ENCODE measurements around the gene RSPO3.

- TF ChIP-seq, protein P1, sequence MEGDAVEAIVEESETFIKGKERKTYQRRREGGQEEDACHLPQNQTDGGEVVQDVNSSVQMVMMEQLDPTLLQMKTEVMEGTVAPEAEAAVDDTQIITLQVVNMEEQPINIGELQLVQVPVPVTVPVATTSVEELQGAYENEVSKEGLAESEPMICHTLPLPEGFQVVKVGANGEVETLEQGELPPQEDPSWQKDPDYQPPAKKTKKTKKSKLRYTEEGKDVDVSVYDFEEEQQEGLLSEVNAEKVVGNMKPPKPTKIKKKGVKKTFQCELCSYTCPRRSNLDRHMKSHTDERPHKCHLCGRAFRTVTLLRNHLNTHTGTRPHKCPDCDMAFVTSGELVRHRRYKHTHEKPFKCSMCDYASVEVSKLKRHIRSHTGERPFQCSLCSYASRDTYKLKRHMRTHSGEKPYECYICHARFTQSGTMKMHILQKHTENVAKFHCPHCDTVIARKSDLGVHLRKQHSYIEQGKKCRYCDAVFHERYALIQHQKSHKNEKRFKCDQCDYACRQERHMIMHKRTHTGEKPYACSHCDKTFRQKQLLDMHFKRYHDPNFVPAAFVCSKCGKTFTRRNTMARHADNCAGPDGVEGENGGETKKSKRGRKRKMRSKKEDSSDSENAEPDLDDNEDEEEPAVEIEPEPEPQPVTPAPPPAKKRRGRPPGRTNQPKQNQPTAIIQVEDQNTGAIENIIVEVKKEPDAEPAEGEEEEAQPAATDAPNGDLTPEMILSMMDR (IDR thresholded peaks at IDR 0.05), result no peak
- TF ChIP-seq SREBF2 (IDR thresholded peaks at IDR 0.05), result no peak
- TF ChIP-seq, protein P2, sequence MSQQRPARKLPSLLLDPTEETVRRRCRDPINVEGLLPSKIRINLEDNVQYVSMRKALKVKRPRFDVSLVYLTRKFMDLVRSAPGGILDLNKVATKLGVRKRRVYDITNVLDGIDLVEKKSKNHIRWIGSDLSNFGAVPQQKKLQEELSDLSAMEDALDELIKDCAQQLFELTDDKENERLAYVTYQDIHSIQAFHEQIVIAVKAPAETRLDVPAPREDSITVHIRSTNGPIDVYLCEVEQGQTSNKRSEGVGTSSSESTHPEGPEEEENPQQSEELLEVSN (IDR thresholded peaks at IDR 0.05; ENCODE audit: borderline replicate concordance, low read depth), result no peak
- no peak for TF ChIP-seq POLR2A (IDR thresholded peaks at IDR 0.05; ENCODE audit: low read length)
- TF ChIP-seq, protein P3, sequence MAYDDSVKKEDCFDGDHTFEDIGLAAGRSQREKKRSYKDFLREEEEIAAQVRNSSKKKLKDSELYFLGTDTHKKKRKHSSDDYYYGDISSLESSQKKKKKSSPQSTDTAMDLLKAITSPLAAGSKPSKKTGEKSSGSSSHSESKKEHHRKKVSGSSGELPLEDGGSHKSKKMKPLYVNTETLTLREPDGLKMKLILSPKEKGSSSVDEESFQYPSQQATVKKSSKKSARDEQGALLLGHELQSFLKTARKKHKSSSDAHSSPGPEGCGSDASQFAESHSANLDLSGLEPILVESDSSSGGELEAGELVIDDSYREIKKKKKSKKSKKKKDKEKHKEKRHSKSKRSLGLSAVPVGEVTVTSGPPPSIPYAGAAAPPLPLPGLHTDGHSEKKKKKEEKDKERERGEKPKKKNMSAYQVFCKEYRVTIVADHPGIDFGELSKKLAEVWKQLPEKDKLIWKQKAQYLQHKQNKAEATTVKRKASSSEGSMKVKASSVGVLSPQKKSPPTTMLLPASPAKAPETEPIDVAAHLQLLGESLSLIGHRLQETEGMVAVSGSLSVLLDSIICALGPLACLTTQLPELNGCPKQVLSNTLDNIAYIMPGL (CRISPR knock-in tag; IDR thresholded peaks at IDR 0.05; ENCODE audit: borderline replicate concordance), result no peak
- TF ChIP-seq, protein P4, sequence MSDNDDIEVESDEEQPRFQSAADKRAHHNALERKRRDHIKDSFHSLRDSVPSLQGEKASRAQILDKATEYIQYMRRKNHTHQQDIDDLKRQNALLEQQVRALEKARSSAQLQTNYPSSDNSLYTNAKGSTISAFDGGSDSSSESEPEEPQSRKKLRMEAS (IDR thresholded peaks at IDR 0.05), result no peak
- no peak for TF ChIP-seq CHD4 (IDR thresholded peaks at IDR 0.05; ENCODE audit: borderline replicate concordance)
- no peak for TF ChIP-seq POLR2AphosphoS2 (conservative IDR thresholded peaks at IDR 0.05; ENCODE audit: low read length)
Measured at GRCh38 chr6:127195833-127196232, 77.4 kb downstream of the RSPO3 start.
